Activated CD4-positive, alpha-beta T cell treated with anti-CD3 and anti-CD28 coated beads, Interleukin-2, amount 10 ng/mL, durations not matched to agents 7 days and 5 days (primary cell): ENCODE data around the gene PRKAR1B. TPM values are rescaled to one million over a fixed set of nuclear protein-coding genes. Genes with fewer than 3 reads are reported as not detected.
A peak's percentile ranks its signal among the peaks of the same experiment; 100 is the strongest.

Experiments
- CTCF ChIA-PET: fragments of 350-600 bp; sonication (Branson Sonifier 250); formaldehyde crosslinking; loops from one replicate; lab custom pipeline; 2021; ENCODE audit warnings: antibody characterized with exemption; lab: Charles Lee
- POLR2A ChIA-PET: fragments of 350-600 bp; sonication (Branson Sonifier 250); formaldehyde crosslinking; loops from one replicate; lab custom pipeline; 2021; ENCODE audit warnings: antibody characterized with exemption; lab: Charles Lee
- DNase-seq: peaks from one replicate; pipeline ENCODE4 v3.0.0-alpha.2; 2020
- H3K27ac Mint-ChIP-seq: one replicate; pipeline ENCODE4 v1.8.0; 2021; ENCODE audit warnings: mild to moderate bottlenecking, moderate library complexity, mixed read lengths
- H3K27me3 Mint-ChIP-seq: one replicate; pipeline ENCODE4 v1.8.0; 2021; ENCODE audit warnings: mixed read lengths
- H3K36me3 Mint-ChIP-seq: one replicate; pipeline ENCODE4 v1.8.0; 2021; ENCODE audit warnings: low read depth, mixed read lengths
- H3K4me1 Mint-ChIP-seq: one replicate; pipeline ENCODE4 v1.8.0; 2021; ENCODE audit warnings: mixed read lengths
- H3K4me3 Mint-ChIP-seq: one replicate; pipeline ENCODE4 v1.8.0; 2021; ENCODE audit warnings: mild to moderate bottlenecking, moderate library complexity, mixed read lengths
- H3K9me3 Mint-ChIP-seq: one replicate; pipeline ENCODE4 v1.8.0; 2021; ENCODE audit warnings: mixed read lengths
- total RNA-seq, 2 experiments: library from RNA; stranded (reverse); gene quantifications; one replicate each; pipeline ENCODE4 v1.2.3, GENCODE V29; 2021

PRKAR1B gene
- total RNA-seq, 2 experiments from 2014 or later, result 29.8 to 32.5 TPM

GRCh38 chr7:586494-586893, 140.6 kb downstream of the PRKAR1B start:
- Mint-ChIP-seq H3K4me3 (no peak overlapping the region), H3K27ac (peak overlapping the region; percentile 96), H3K27me3 (no peaks in the 10 kb centered on the region), H3K36me3 (peaks cover 50% of the 10 kb centered on the region), H3K4me1 (peaks cover 34% of the 10 kb centered on the region), H3K9me3 (peaks cover 18% of the 10 kb centered on the region)
- ChIA-PET POLR2A (no interaction called here), CTCF (interaction anchor here (0.6 to 1.5 kb wide), 3 partner anchors 31 to 220 kb away, joined by 3 read pairs; no protein-coding TSS in a partner anchor)
- DNase-seq, result no peak

GRCh38 chr7:585873-586272, 141.2 kb downstream of the PRKAR1B start:
- Mint-ChIP-seq H3K9me3 (peaks cover 18% of the 10 kb centered on the region), H3K4me1 (peaks cover 34% of the 10 kb centered on the region), H3K27ac (peak overlapping the region; percentile 96), H3K27me3 (no peaks in the 10 kb centered on the region), H3K36me3 (peaks cover 50% of the 10 kb centered on the region), H3K4me3 (no peak overlapping the region)
- DNase-seq, result no peak
- ChIA-PET CTCF (interaction anchor here (0.6 to 1.5 kb wide), 2 partner anchors 32 to 221 kb away, joined by 3 read pairs; no protein-coding TSS in a partner anchor), POLR2A (interaction anchor here (0.6 kb wide), 1 partner anchor 513 kb away, joined by 4 read pairs; no protein-coding TSS in a partner anchor)

- Mint-ChIP-seq H3K9me3 (peaks cover 18% of the 10 kb centered on the region), H3K4me3 (no peak overlapping the region), H3K27me3 (no peaks in the 10 kb centered on the region), H3K36me3 (peaks cover 50% of the 10 kb centered on the region), H3K4me1 (peaks cover 34% of the 10 kb centered on the region), H3K27ac (peak overlapping the region; percentile 96)
- peak; percentile 40 for DNase-seq
- POLR2A ChIA-PET, result interaction anchor here (0.6 kb wide), 1 partner anchor 514 kb away, joined by 4 read pairs; no protein-coding TSS in a partner anchor
- CTCF ChIA-PET, result interaction anchor here (0.7 to 1.5 kb wide), 4 partner anchors 10 to 321 kb away, joined by 3 read pairs; no protein-coding TSS in a partner anchor
These were observed 141.8 kb downstream of the PRKAR1B start for GRCh38 chr7:585229-585711.

- CTCF ChIA-PET, result interaction anchor here (0.7 to 1.5 kb wide), 4 partner anchors 10 to 321 kb away, joined by 3 read pairs; no protein-coding TSS in a partner anchor
- Mint-ChIP-seq H3K9me3 (peaks cover 18% of the 10 kb centered on the region), H3K36me3 (peaks cover 49% of the 10 kb centered on the region), H3K27ac (peak overlapping the region; percentile 96), H3K4me3 (peak overlapping the region; percentile 81), H3K27me3 (no peaks in the 10 kb centered on the region), H3K4me1 (peaks cover 34% of the 10 kb centered on the region)
- no peak for DNase-seq
- POLR2A ChIA-PET, result no interaction called here
These were observed 142.3 kb downstream of the PRKAR1B start for GRCh38 chr7:584820-585219.

- H3K27me3 Mint-ChIP-seq, result no peaks in the 10 kb centered on the region
- DNase-seq, result peak; percentile 94
- CTCF ChIA-PET, result interaction anchor here (1.0 kb wide), 2 partner anchors 11 to 19 kb away, joined by 3 read pairs; no protein-coding TSS in a partner anchor
- H3K4me3 Mint-ChIP-seq, result peak overlapping the region; percentile 81
- H3K9me3 Mint-ChIP-seq, result peaks cover 17% of the 10 kb centered on the region
- peak overlapping the region; percentile 96 for H3K27ac Mint-ChIP-seq
- peaks cover 43% of the 10 kb centered on the region for H3K36me3 Mint-ChIP-seq
- POLR2A ChIA-PET, result interaction anchor here (1.0 kb wide), 1 partner anchor 34 kb away, joined by 3 read pairs; no protein-coding TSS in a partner anchor
- peaks cover 34% of the 10 kb centered on the region for H3K4me1 Mint-ChIP-seq
These were observed 143.0 kb downstream of the PRKAR1B start for GRCh38 chr7:584122-584465.

GRCh38 chr7:583410-584121, 143.5 kb downstream of the PRKAR1B start:
- Mint-ChIP-seq H3K9me3 (peaks cover 11% of the 10 kb centered on the region), H3K27me3 (no peaks in the 10 kb centered on the region), H3K36me3 (peaks cover 38% of the 10 kb centered on the region), H3K27ac (peak overlapping the region; percentile 96), H3K4me3 (peak overlapping the region; percentile 81), H3K4me1 (peaks cover 34% of the 10 kb centered on the region)
- ChIA-PET CTCF (interaction anchor here (1.0 kb wide), 1 partner anchor 18 kb away, joined by 3 read pairs; no protein-coding TSS in a partner anchor), POLR2A (interaction anchor here (1.0 kb wide), 1 partner anchor 34 kb away, joined by 3 read pairs; no protein-coding TSS in a partner anchor)
- DNase-seq, result no peak

- Mint-ChIP-seq H3K4me1 (peaks cover 34% of the 10 kb centered on the region), H3K27me3 (no peaks in the 10 kb centered on the region), H3K4me3 (peak overlapping the region; percentile 81), H3K9me3 (peaks cover 7% of the 10 kb centered on the region), H3K36me3 (peaks cover 33% of the 10 kb centered on the region), H3K27ac (peak overlapping the region; percentile 25)
- ChIA-PET CTCF (no interaction called here), POLR2A (no interaction called here)
- no peak for DNase-seq
These were observed 144.2 kb downstream of the PRKAR1B start for GRCh38 chr7:582931-583330.

- H3K36me3 Mint-ChIP-seq, result peaks cover 30% of the 10 kb centered on the region
- H3K4me1 Mint-ChIP-seq, result peaks cover 34% of the 10 kb centered on the region
These were observed 144.8 kb downstream of the PRKAR1B start for GRCh38 chr7:582081-582835.

GRCh38 chr7:578386-578785, 148.7 kb downstream of the PRKAR1B start:
- H3K27ac Mint-ChIP-seq, result no peak overlapping the region
- DNase-seq, result no peak
- POLR2A ChIA-PET, result no interaction called here
- peaks cover 7% of the 10 kb centered on the region for H3K4me1 Mint-ChIP-seq
- CTCF ChIA-PET, result no interaction called here
- no peak overlapping the region for H3K4me3 Mint-ChIP-seq
- H3K9me3 Mint-ChIP-seq, result no peaks in the 10 kb centered on the region
- peaks cover 6% of the 10 kb centered on the region for H3K36me3 Mint-ChIP-seq
- no peaks in the 10 kb centered on the region for H3K27me3 Mint-ChIP-seq

More at GRCh38 chr7:582081-582835, 144.8 kb downstream of the PRKAR1B start:
- ChIA-PET CTCF (no interaction called here), POLR2A (no interaction called here)
- H3K27me3 Mint-ChIP-seq, result no peaks in the 10 kb centered on the region
- DNase-seq, result no peak
- peak overlapping the region; percentile 51 for H3K4me3 Mint-ChIP-seq
- peaks cover 7% of the 10 kb centered on the region for H3K9me3 Mint-ChIP-seq
- H3K27ac Mint-ChIP-seq, result no peak overlapping the region

- POLR2A ChIA-PET, result no interaction called here
- H3K9me3 Mint-ChIP-seq, result no peaks in the 10 kb centered on the region
- no peak overlapping the region for H3K4me3 Mint-ChIP-seq
- H3K36me3 Mint-ChIP-seq, result peaks cover 4% of the 10 kb centered on the region
- DNase-seq, result no peak
- no peaks in the 10 kb centered on the region for H3K27me3 Mint-ChIP-seq
- CTCF ChIA-PET, result no interaction called here
- H3K4me1 Mint-ChIP-seq, result peaks cover 4% of the 10 kb centered on the region
- no peak overlapping the region for H3K27ac Mint-ChIP-seq
These were observed 149.2 kb downstream of the PRKAR1B start for GRCh38 chr7:577741-578370.

GRCh38 chr7:577278-577665, 149.8 kb downstream of the PRKAR1B start:
- ChIA-PET POLR2A (no interaction called here), CTCF (no interaction called here)

GRCh38 chr7:576524-577277, 150.4 kb downstream of the PRKAR1B start:
- no peak overlapping the region for H3K27ac Mint-ChIP-seq
- H3K9me3 Mint-ChIP-seq, result no peaks in the 10 kb centered on the region
- H3K4me1 Mint-ChIP-seq, result peaks cover 2% of the 10 kb centered on the region
- no peaks in the 10 kb centered on the region for H3K27me3 Mint-ChIP-seq
- CTCF ChIA-PET, result no interaction called here
- no peak overlapping the region for H3K4me3 Mint-ChIP-seq
- POLR2A ChIA-PET, result no interaction called here
- H3K36me3 Mint-ChIP-seq, result peaks cover 4% of the 10 kb centered on the region
- DNase-seq, result no peak

More at GRCh38 chr7:577278-577665, 149.8 kb downstream of the PRKAR1B start:
- DNase-seq, result no peak
- Mint-ChIP-seq H3K9me3 (no peaks in the 10 kb centered on the region), H3K27me3 (no peaks in the 10 kb centered on the region), H3K4me1 (peaks cover 2% of the 10 kb centered on the region), H3K36me3 (peaks cover 4% of the 10 kb centered on the region), H3K27ac (no peak overlapping the region), H3K4me3 (no peak overlapping the region)
